Esophagus squamous epithelium (tissue), 5 donors: ENCODE results near the gene BEST4. TPM values are rescaled to one million over a fixed set of nuclear protein-coding genes. Genes with fewer than 3 reads are reported as not detected.
A peak's percentile ranks its signal among the peaks of the same experiment; 100 is the strongest.

Experiments
- DNase-seq: peaks from one replicate; lab custom pipeline; 2025; lab: John Stamatoyannopoulos, UW
- H3K27ac ChIP-seq, 4 donors: fragments of 200-600 bp; sonication (generic); one replicate each; pipeline ENCODE4 v1.5.1; 2016 to 2019; ENCODE audit warnings: mild to moderate bottlenecking in 1 of 4
- H3K27me3 ChIP-seq, 4 donors: fragments of 200-600 bp; sonication (generic); 1 replicate in 3 of 4; 2 replicates in 1 of 4; pipeline versions ENCODE4 v1.5.1 to v1.6.0; 2017 to 2021; ENCODE audit warnings: antibody characterized with exemption in 1 of 4
- H3K36me3 ChIP-seq, 3 donors: fragments of 200-600 bp; sonication (generic); one replicate each; pipeline ENCODE4 v1.5.1; 2016 to 2019
- H3K4me1 ChIP-seq, 3 donors: fragments of 200-600 bp; sonication (generic); one replicate each; pipeline ENCODE4 v1.5.1; 2017 to 2019
- H3K4me3 ChIP-seq, 4 donors: fragments of 200-600 bp; sonication (generic); 1 replicate in 3 of 4; 2 replicates in 1 of 4; pipeline ENCODE4 v1.5.1; 2016 to 2019; ENCODE audit warnings: mild to moderate bottlenecking in 2 of 4, moderate library complexity in 1 of 4
- H3K9me3 ChIP-seq, 3 donors: fragments of 200-600 bp; sonication (generic); one replicate each; pipeline ENCODE4 v1.5.1; 2016 to 2019
- POLR2A ChIP-seq, 4 donors: fragments of 450-650 bp; IDR thresholded peaks; one replicate each; pipeline ENCODE4 v1.6.1; 2017; ENCODE audit warnings: antibody characterized with exemption in 4 of 4, mild to moderate bottlenecking in 4 of 4, moderate library complexity in 3 of 4
- WGBS, 2 donors: methylation state at CpG; one replicate each; pipeline ENCODE4 v1.1.5; 2018; 5-methylcytosine and 5-hydroxymethylcytosine counted together
- intact Hi-C: fragments of 100-400 bp; cut with DNase I; formaldehyde crosslinking; loops from one replicate; pipeline ENCODE4 v1.15.0; 2022
- total RNA-seq, 4 donors: library from RNA; depleted of rRNA; stranded (reverse); fragments of >200 nt; gene quantifications; one replicate each; pipeline ENCODE4 v1.1.0, GENCODE V29; 2016
- TF ChIP-seq, protein P1 (sequence below), 6 experiments: fragments of 450-650 bp in 4 of 6; fragments of 200-600 bp in 2 of 6; sonication (generic) in 2 of 6; IDR thresholded peaks; one replicate each; pipeline ENCODE4 v1.5.1; 2016 to 2019; ENCODE audit warnings: antibody characterized with exemption in 6 of 6, mild to moderate bottlenecking in 4 of 6, moderate library complexity in 4 of 6
- donor health status: DM: yes; HTN: yes; CAD: no.

Gene BEST4
- total RNA-seq, 4 donors from 2014 or later: 0.26 TPM; not detected in 3

DNA sequence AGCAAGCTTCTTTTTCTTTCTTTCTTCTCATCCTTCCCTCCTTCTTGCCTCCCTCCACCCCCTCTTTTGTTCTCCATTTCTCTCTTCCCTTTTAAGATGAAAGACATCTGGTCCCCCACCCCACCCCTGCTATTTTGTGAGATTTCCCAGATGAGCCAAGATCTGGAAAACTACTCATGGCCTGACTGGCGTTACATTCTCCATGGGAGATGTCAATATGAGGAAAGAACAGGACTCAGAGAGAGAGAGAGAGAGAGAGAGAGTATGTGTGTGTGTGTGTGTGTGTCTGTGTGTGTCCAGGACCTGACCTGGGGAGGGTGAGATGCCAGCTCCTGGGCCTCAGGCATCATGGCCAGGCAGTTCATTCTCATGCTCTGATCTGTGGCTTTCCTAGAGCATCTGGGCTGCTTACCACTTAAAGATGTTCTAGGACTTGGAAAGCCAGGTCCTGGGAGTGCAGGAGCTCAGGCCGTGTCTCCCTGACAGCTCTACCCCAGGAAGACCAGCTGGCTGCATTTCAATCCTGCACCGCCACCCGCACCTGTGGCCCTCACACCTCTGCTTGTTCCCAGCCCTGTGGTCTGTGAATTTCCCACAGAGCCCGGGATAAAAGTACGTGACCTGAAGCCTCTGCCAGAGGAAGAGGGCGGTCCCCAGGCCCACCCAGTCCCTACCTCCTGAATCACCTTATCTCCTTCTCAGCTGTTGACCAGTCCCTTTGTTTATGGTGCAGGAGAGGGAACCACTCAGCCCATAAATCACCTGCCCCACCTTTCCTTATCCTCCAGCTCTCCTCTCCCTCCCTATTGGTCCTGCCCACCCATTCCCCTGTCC, 3.2 kb upstream of the BEST4 start:
- intact Hi-C loops: no loop called here
- WGBS, 2 donors: 71 to 76% methylated on average over 6 to 7 of the region's 7 CpGs
- H3K4me1 ChIP-seq: peaks cover under 1 to 26% (median 6%) of the 10 kb centered on the region in 3 donors
- H3K27me3 ChIP-seq: no peaks in the 10 kb centered on the region
- H3K27ac ChIP-seq: no peak overlapping the region
- no peaks in the 10 kb centered on the region for H3K36me3 ChIP-seq
- no peaks in the 10 kb centered on the region for H3K9me3 ChIP-seq
- H3K4me3 ChIP-seq: no peak overlapping the region
- no peak for TF ChIP-seq POLR2A (IDR thresholded peaks at IDR 0.05)
- TF ChIP-seq, protein P1, sequence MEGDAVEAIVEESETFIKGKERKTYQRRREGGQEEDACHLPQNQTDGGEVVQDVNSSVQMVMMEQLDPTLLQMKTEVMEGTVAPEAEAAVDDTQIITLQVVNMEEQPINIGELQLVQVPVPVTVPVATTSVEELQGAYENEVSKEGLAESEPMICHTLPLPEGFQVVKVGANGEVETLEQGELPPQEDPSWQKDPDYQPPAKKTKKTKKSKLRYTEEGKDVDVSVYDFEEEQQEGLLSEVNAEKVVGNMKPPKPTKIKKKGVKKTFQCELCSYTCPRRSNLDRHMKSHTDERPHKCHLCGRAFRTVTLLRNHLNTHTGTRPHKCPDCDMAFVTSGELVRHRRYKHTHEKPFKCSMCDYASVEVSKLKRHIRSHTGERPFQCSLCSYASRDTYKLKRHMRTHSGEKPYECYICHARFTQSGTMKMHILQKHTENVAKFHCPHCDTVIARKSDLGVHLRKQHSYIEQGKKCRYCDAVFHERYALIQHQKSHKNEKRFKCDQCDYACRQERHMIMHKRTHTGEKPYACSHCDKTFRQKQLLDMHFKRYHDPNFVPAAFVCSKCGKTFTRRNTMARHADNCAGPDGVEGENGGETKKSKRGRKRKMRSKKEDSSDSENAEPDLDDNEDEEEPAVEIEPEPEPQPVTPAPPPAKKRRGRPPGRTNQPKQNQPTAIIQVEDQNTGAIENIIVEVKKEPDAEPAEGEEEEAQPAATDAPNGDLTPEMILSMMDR (IDR thresholded peaks at IDR 0.05): no peak
- no peak for DNase-seq

DNA sequence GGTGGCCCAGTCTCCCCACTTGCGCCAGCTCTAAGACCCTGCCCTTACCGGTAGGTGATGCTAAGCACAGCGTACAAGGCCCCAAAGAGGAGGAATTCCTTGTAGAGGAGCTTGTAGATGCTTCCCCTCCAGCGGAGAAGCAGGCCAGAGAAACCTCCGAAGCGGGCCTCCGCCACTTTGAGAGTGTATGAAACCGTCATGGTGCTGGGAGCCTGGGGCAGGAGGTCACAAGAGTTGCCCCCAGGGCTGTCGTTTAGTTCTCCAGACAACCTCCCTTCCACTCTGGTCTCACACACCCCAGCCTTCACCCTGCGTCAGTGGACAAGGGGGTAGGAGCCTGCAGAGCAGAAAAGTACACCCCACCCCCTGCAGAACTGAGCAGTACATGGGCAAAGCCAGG, 464 bp downstream of the BEST4 start:
- Histone ChIP-seq H3K27ac (no peak overlapping the region), H3K4me3 (no peak overlapping the region), H3K27me3 (no peaks in the 10 kb centered on the region), H3K4me1 (peaks cover 20 to 45% (median 27%) of the 10 kb centered on the region in 3 donors), H3K9me3 (no peaks in the 10 kb centered on the region), H3K36me3 (no peaks in the 10 kb centered on the region)
- DNase-seq: no peak
- intact Hi-C loops: loop anchor here (10.0 kb wide), 1 partner anchor 47 kb away; no protein-coding TSS in a partner anchor
- WGBS, 2 donors: 97 to 100% methylated on average over 3 to 7 of the region's 10 CpGs
- TF ChIP-seq, protein P1 (IDR thresholded peaks at IDR 0.05): no peak
- TF ChIP-seq POLR2A (IDR thresholded peaks at IDR 0.05): no peak

DNA sequence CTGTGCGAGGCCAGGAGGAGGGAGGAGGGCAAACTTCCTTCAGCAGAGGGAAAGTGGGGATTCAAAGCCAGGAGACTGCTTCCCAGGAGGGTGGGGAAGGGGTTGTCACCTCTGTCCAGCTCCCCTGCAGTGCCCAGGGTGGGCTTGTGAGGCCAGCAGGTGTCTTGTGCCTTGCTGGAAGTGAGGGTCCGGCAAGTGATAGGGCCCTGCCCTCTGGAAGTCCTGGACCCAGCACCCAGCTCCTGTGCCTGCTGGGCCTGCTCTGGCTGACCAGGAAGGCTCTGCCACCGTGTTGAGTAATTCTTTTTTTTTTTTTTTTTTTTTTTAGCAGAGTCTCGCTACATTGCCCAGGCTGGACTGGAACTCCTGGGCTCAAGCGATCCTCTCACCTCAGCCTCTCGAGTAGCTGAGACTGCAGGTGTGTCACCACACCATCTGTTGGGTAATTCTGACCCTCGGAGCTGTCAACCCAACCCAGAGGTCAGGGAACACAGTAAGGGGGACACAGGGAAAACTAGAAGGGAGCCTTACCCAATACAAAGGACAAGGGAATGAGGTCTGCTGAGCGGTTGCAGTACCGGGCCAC, 1.0 kb downstream of the BEST4 start:
- no peaks in the 10 kb centered on the region for H3K9me3 ChIP-seq
- DNase-seq: no peak
- TF ChIP-seq, protein P1 (IDR thresholded peaks at IDR 0.05): no peak
- no peak for TF ChIP-seq POLR2A (IDR thresholded peaks at IDR 0.05)
- H3K36me3 ChIP-seq: peaks cover 0 to 4% (median 0%) of the 10 kb centered on the region in 3 donors
- H3K4me1 ChIP-seq: peaks cover 20 to 45% (median 27%) of the 10 kb centered on the region in 3 donors
- H3K27me3 ChIP-seq: no peaks in the 10 kb centered on the region
- H3K27ac ChIP-seq: peak overlapping the region in 3 of 4 donors; percentile 24 to 81 (median 77)
- 74 to 81% methylated on average over 4 to 5 of the region's 9 CpGs for WGBS, 2 donors
- intact Hi-C loops: loop anchor here (10.0 kb wide), 1 partner anchor 48 kb away; no protein-coding TSS in a partner anchor
- peak overlapping the region in 2 of 4 donors; percentile 51 to 63 for H3K4me3 ChIP-seq

DNA sequence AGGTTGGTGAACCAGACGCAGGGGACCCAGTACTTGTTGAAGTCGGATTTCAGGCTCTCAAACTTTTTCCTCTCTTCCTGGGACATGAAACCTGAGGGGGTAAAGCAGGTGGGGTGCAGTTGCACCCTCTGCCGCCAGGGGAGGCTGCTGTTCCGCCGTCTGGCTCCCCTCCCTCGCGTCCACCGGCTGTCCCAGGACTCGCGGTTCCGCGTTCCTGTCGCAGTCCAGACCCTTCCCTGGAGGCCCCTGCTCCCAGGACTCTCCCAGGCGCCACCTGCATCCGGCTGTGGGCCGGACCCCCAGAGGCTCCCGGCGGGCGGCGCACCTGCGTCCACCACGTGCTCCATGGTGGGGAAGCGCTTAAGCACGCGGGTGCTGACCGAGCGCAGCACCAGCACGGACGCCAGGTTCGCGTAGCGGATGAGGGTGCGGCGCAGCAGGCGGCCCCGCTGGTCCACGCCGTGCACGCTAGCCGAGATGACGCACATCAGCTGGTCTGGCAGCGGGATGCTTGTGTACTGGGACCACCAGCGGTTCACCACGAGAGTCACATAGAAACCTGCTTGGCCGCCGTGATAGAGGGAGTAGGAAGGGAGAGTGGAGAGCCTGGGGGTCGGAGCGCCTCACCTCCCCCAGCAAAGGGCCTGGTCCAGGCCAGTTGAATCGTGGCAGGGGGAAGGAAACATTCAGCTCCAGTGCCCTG, 1.7 kb downstream of the BEST4 start:
- no peak for DNase-seq
- H3K36me3 ChIP-seq: peaks cover 0 to 11% (median 2%) of the 10 kb centered on the region in 3 donors
- H3K4me3 ChIP-seq: peak overlapping the region; percentile 34 to 63 (median 54)
- H3K9me3 ChIP-seq: no peaks in the 10 kb centered on the region
- peak overlapping the region in 3 of 4 donors; percentile 24 to 81 (median 77) for H3K27ac ChIP-seq
- H3K4me1 ChIP-seq: peaks cover 20 to 45% (median 27%) of the 10 kb centered on the region in 3 donors
- TF ChIP-seq POLR2A (IDR thresholded peaks at IDR 0.05): no peak
- TF ChIP-seq, protein P1 (IDR thresholded peaks at IDR 0.05): peak; percentile 98 to 100 (median 100)
- WGBS, 2 donors: 13 to 16% methylated on average over 3 to 10 of the region's 49 CpGs
- intact Hi-C loops: loop anchor here (10.0 kb wide), 1 partner anchor 49 kb away; no protein-coding TSS in a partner anchor
- H3K27me3 ChIP-seq: no peaks in the 10 kb centered on the region
